Fibroblast of the aortic adventitia (primary cell): ENCODE measurements around the gene PANK4. TPM values are rescaled to one million over a fixed set of nuclear protein-coding genes. Genes with fewer than 3 reads are reported as not detected.

Experiments
- DNase-seq: peaks from one replicate; pipeline ENCODE4 v3.0.0-alpha.2; 2010; ENCODE audit warnings: low read depth
- H3K4me3 ChIP-seq: 2 replicates; pipeline ENCODE4 v1.5.1; 2011; ENCODE audit warnings: low read depth, mild to moderate bottlenecking, control low read depth, low read length, moderate library complexity
- CTCF ChIP-seq: IDR thresholded peaks from 2 replicates; pipeline ENCODE4 v1.5.1; 2011; ENCODE audit warnings: mild to moderate bottlenecking, low read length, control low read depth, inconsistent platforms; ENCODE audit not compliant: insufficient read depth
- total RNA-seq: library from RNA; depleted of rRNA; stranded (reverse); fragments of >200 nt; gene quantifications from 2 replicates; pipeline ENCODE4 v1.2.3, GENCODE V29; 2012; ENCODE audit warnings: low replicate concordance

PANK4 gene
- total RNA-seq, 1 donor: 22.8 TPM

- no peak for DNase-seq
- no peak overlapping the region for H3K4me3 ChIP-seq
- TF ChIP-seq CTCF: no peak
Observed at GRCh38 chr1:2496746-2497145, 29.6 kb downstream of the PANK4 start.

- H3K4me3 ChIP-seq: no peak overlapping the region
- no peak for DNase-seq
- no peak for TF ChIP-seq CTCF
Observed at GRCh38 chr1:2496087-2496622, 30.2 kb downstream of the PANK4 start.

GRCh38 chr1:2495546-2495945 is 30.9 kb downstream of the PANK4 start:
- H3K4me3 ChIP-seq: no peak overlapping the region
- DNase-seq: no peak
- no peak for TF ChIP-seq CTCF

GRCh38 chr1:2495026-2495425 is 31.4 kb downstream of the PANK4 start:
- H3K4me3 ChIP-seq: no peak overlapping the region
- no peak for TF ChIP-seq CTCF
- no peak for DNase-seq

GRCh38 chr1:2494323-2494693 is 32.1 kb downstream of the PANK4 start:
- no peak overlapping the region for H3K4me3 ChIP-seq
- no peak for DNase-seq
- TF ChIP-seq CTCF: no peak

GRCh38 chr1:2493691-2494322 is 32.6 kb downstream of the PANK4 start:
- no peak for DNase-seq
- no peak for TF ChIP-seq CTCF
- no peak overlapping the region for H3K4me3 ChIP-seq

- TF ChIP-seq CTCF: no peak
- DNase-seq: no peak
Observed at GRCh38 chr1:2493218-2493617, 33.2 kb downstream of the PANK4 start.

More at GRCh38 chr1:2493218-2493617, 33.2 kb downstream of the PANK4 start:
- H3K4me3 ChIP-seq: no peak overlapping the region
